Parathyroid adenoma (tissue), 2 donors: ENCODE results near the gene ZNF618.
"Not testable (repeated sequence)": the region's sequence is repeated elsewhere in the genome, so short reads cannot be mapped to it uniquely, and the experiment has no call there.

Source experiments
- H2AFZ ChIP-seq: fragments of 300-600 bp; sonication (generic); one replicate; pipeline ENCODE4 v1.7.0; 2017; ENCODE audit warnings: antibody characterized with exemption, mild to moderate bottlenecking
- H3K27ac ChIP-seq: fragments of 300-600 bp; sonication (generic); one replicate; pipeline ENCODE4 v1.7.0; 2017
- H3K27me3 ChIP-seq: fragments of 300-600 bp; sonication (generic); one replicate; pipeline ENCODE4 v1.7.0; 2017; ENCODE audit warnings: low read length; ENCODE audit not compliant: control insufficient read depth, insufficient read depth
- H3K36me3 ChIP-seq: fragments of 300-600 bp; sonication (generic); one replicate; pipeline ENCODE4 v1.7.0; 2017; ENCODE audit warnings: low read length; ENCODE audit not compliant: control insufficient read depth, insufficient read depth
- H3K4me1 ChIP-seq: fragments of 300-600 bp; sonication (generic); one replicate; pipeline ENCODE4 v1.7.0; 2017; ENCODE audit warnings: control low read depth
- H3K4me2 ChIP-seq: fragments of 300-600 bp; sonication (generic); one replicate; pipeline ENCODE4 v1.7.0; 2017; ENCODE audit warnings: low read length
- H3K4me3 ChIP-seq: fragments of 300-600 bp; sonication (generic); one replicate; pipeline ENCODE4 v1.7.0; 2017; ENCODE audit warnings: low read depth, low read length
- H3K79me2 ChIP-seq: fragments of 300-600 bp; sonication (generic); one replicate; pipeline ENCODE4 v1.7.0; 2017; ENCODE audit warnings: control low read depth
- H3K9ac ChIP-seq: fragments of 300-600 bp; sonication (generic); one replicate; pipeline ENCODE4 v1.7.0; 2017; ENCODE audit warnings: mild to moderate bottlenecking
- H3K9me3 ChIP-seq: fragments of 300-600 bp; sonication (generic); one replicate; pipeline ENCODE4 v1.7.0; 2017; ENCODE audit warnings: low read length; ENCODE audit not compliant: control insufficient read depth
- CTCF ChIP-seq: fragments of 300-600 bp; sonication (generic); IDR thresholded peaks from one replicate; pipeline ENCODE4 v1.7.0; 2017; ENCODE audit warnings: antibody characterized with exemption, mild to moderate bottlenecking
- donor health status: primary hyperparathyroidism.

Gene ZNF618

GRCh38 chr9:113995401-113995800 lies 119.3 kb downstream of the ZNF618 start:
- Histone ChIP-seq H3K27me3 (no peaks in the 10 kb centered on the region), H3K4me1 (peaks cover 5% of the 10 kb centered on the region), H3K79me2 (no peaks in the 10 kb centered on the region)

GRCh38 chr9:113995963-113996362 lies 119.9 kb downstream of the ZNF618 start:
- no peak overlapping the region for H3K27ac ChIP-seq
- no peaks in the 10 kb centered on the region for H3K27me3 ChIP-seq
- no peaks in the 10 kb centered on the region for H3K36me3 ChIP-seq
- no peak overlapping the region for H3K4me2 ChIP-seq
- peaks cover 5% of the 10 kb centered on the region for H3K4me1 ChIP-seq
- TF ChIP-seq CTCF, result no peak
- no peaks in the 10 kb centered on the region for H3K79me2 ChIP-seq
- H3K9ac ChIP-seq, result no peak overlapping the region
- no peak overlapping the region for H3K4me3 ChIP-seq
- H2AFZ ChIP-seq, result no peak overlapping the region
- no peaks in the 10 kb centered on the region for H3K9me3 ChIP-seq

More at GRCh38 chr9:113995401-113995800, 119.3 kb downstream of the ZNF618 start:
- H3K4me3 ChIP-seq, result no peak overlapping the region
- H3K9ac ChIP-seq, result no peak overlapping the region
- H3K4me2 ChIP-seq, result no peak overlapping the region
- no peak for TF ChIP-seq CTCF
- H3K27ac ChIP-seq, result no peak overlapping the region
- H3K36me3 ChIP-seq, result no peaks in the 10 kb centered on the region
- H2AFZ ChIP-seq, result no peak overlapping the region
- H3K9me3 ChIP-seq, result no peaks in the 10 kb centered on the region

GRCh38 chr9:113996531-113997001 lies 120.5 kb downstream of the ZNF618 start:
- TF ChIP-seq CTCF, result no peak
- Histone ChIP-seq H3K27me3 (no peaks in the 10 kb centered on the region), H3K4me2 (no peak overlapping the region), H3K36me3 (no peaks in the 10 kb centered on the region), H3K79me2 (no peaks in the 10 kb centered on the region), H3K4me1 (peaks cover 5% of the 10 kb centered on the region), H3K27ac (no peak overlapping the region), H3K9me3 (no peaks in the 10 kb centered on the region), H2AFZ (no peak overlapping the region), H3K4me3 (no peak overlapping the region), H3K9ac (no peak overlapping the region)

GRCh38 chr9:113997064-113997463 lies 121.0 kb downstream of the ZNF618 start:
- H2AFZ ChIP-seq, H3K9ac ChIP-seq, H3K4me2 ChIP-seq, H3K27me3 ChIP-seq, H3K4me3 ChIP-seq, H3K9me3 ChIP-seq, H3K79me2 ChIP-seq, H3K4me1 ChIP-seq, H3K36me3 ChIP-seq, H3K27ac ChIP-seq: not testable (repeated sequence)

- H3K4me1 ChIP-seq, result no peaks in the 10 kb centered on the region
- H3K27ac ChIP-seq, result no peak overlapping the region
- no peaks in the 10 kb centered on the region for H3K79me2 ChIP-seq
- no peaks in the 10 kb centered on the region for H3K27me3 ChIP-seq
- H2AFZ ChIP-seq, result no peak overlapping the region
- TF ChIP-seq CTCF, result no peak
- H3K9me3 ChIP-seq, result no peaks in the 10 kb centered on the region
- H3K4me3 ChIP-seq, result no peak overlapping the region
- no peak overlapping the region for H3K4me2 ChIP-seq
- no peaks in the 10 kb centered on the region for H3K36me3 ChIP-seq
- no peak overlapping the region for H3K9ac ChIP-seq
Measured at GRCh38 chr9:113997610-113998009, 121.5 kb downstream of the ZNF618 start.
